Immature natural killer cell (primary cell): ENCODE measurements around the gene TOR1AIP1. TPM values are rescaled to one million over a fixed set of nuclear protein-coding genes. Genes with fewer than 3 reads are reported as not detected.

Experiments used
- DNase-seq, 3 donors: peaks; one replicate each; pipeline ENCODE4 v3.0.0; 2022; ENCODE audit warnings: mixed read lengths in 1 of 3
- H3K27ac Mint-ChIP-seq, 6 donors: one replicate each; pipeline ENCODE4 v1.8.0; 2020; ENCODE audit warnings: mixed read lengths in 6 of 6, mild to moderate bottlenecking in 5 of 6, inconsistent platforms in 4 of 6, moderate library complexity in 3 of 6
- H3K27me3 Mint-ChIP-seq, 3 donors: one replicate each; pipeline ENCODE4 v1.8.0; 2020 to 2021; ENCODE audit warnings: low read depth in 3 of 3, mild to moderate bottlenecking in 3 of 3, mixed read lengths in 3 of 3, moderate library complexity in 3 of 3, inconsistent platforms in 1 of 3
- H3K36me3 Mint-ChIP-seq, 3 donors: one replicate each; pipeline ENCODE4 v1.8.0; 2020; ENCODE audit warnings: mixed read lengths in 3 of 3, inconsistent platforms in 2 of 3, mild to moderate bottlenecking in 2 of 3
- H3K4me1 Mint-ChIP-seq, 2 donors: one replicate each; pipeline ENCODE4 v1.8.0; 2020; ENCODE audit warnings: inconsistent platforms in 2 of 2, mild to moderate bottlenecking in 2 of 2, mixed read lengths in 2 of 2, moderate library complexity in 1 of 2
- H3K4me3 Mint-ChIP-seq, 5 donors: one replicate each; pipeline ENCODE4 v1.8.0; 2020; ENCODE audit warnings: mild to moderate bottlenecking in 5 of 5, mixed read lengths in 5 of 5, inconsistent platforms in 3 of 5, moderate library complexity in 3 of 5
- H3K9me3 Mint-ChIP-seq, 6 donors: one replicate each; pipeline ENCODE4 v1.8.0; 2020; ENCODE audit warnings: mild to moderate bottlenecking in 6 of 6, mixed read lengths in 6 of 6, inconsistent platforms in 4 of 6, moderate library complexity in 3 of 6
- polyA plus RNA-seq, 3 donors: library from polyadenylated mRNA; unstranded; fragments of 300-500 nt; fragmentation: Illumina TruSeq; gene quantifications; one replicate each; pipeline ENCODE4 v1.2.3, GENCODE V29; 2021

TOR1AIP1 gene
- polyA plus RNA-seq, 3 donors from 2014 or later: 68.9 to 96.2 (median 76.3) TPM

DNA sequence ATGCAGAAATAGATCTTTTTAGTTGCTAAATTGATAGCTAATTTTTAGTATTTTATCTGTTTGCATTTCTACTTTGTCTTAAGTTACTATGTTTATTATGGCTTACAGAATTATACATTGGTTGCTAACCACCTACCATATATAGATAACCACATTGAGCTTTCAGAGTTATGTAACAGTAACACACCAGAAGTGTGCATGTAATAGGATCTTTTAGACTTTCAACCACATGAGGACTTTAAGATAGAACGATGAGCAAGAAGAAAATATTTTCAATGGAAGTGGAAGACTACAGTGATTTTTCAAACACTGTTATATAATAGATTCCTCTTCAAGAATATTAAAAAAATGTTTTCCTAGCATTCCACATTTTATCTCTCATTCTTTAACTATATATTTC, 28.8 kb downstream of the TOR1AIP1 start:
- no peaks in the 10 kb centered on the region for H3K9me3 Mint-ChIP-seq
- peaks cover 10 to 25% of the 10 kb centered on the region in 2 donors for H3K4me1 Mint-ChIP-seq
- H3K4me3 Mint-ChIP-seq: no peak overlapping the region
- H3K27ac Mint-ChIP-seq: peak overlapping the region in 3 of 6 donors; percentile 37 to 48 (median 38)
- peaks cover 0 to 1% (median 0%) of the 10 kb centered on the region in 3 donors for H3K27me3 Mint-ChIP-seq
- H3K36me3 Mint-ChIP-seq: peaks cover 18 to 41% (median 20%) of the 10 kb centered on the region in 3 donors
- no peak for DNase-seq

DNA sequence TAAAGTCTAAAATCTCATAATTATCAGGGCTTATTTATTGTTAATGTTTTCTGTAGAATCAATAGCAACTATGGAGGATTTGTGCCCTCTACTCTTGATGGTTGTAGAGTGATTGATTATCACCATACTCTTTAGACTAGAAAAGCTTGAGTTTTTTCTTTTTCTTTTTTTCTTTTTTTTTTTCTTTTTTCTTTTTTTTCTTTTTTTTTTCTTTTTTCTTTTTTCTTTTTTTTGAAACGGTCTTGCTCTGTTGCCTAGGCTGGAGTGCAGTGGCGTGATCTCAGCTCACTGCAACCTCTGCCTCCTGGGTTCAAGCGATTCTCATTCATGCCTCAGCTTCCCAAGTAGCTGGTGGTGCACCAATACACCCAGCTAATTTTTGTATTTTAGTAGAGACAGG, 29.7 kb downstream of the TOR1AIP1 start:
- Mint-ChIP-seq H3K27me3 (peaks cover 0 to 1% (median 0%) of the 10 kb centered on the region in 3 donors), H3K9me3 (no peaks in the 10 kb centered on the region), H3K27ac (peak overlapping the region in 4 of 6 donors; percentile 23 to 53 (median 40)), H3K4me3 (no peak overlapping the region), H3K36me3 (peaks cover 14 to 36% (median 16%) of the 10 kb centered on the region in 3 donors), H3K4me1 (peaks cover 10 to 25% of the 10 kb centered on the region in 2 donors)
- no peak for DNase-seq

DNA sequence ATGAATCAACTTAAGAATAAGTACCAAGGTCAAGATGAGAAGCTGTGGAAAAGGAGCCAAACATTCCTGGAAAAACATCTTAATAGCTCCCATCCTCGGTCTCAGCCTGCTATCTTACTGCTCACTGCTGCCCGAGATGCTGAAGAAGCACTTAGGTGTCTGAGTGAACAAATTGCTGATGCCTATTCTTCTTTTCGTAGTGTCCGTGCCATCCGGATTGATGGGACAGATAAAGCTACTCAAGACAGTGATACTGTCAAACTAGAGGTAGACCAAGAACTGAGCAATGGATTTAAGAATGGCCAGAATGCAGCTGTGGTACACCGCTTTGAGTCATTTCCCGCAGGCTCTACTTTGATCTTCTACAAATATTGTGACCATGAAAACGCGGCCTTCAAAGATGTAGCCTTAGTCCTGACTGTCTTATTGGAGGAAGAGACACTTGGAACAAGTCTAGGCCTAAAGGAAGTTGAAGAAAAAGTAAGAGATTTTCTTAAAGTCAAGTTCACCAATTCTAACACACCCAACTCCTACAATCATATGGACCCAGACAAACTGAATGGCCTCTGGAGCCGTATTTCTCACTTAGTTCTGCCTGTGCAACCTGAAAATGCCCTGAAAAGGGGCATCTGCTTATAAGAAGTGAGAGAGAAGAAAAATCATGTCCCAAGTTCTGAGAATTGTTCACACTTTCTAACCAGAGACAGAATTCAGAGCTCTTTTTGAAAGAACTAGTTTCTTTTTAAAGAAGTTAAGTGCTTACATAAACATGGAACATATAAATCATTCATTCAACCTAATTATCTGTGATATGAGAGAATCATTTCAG, 35.7 kb downstream of the TOR1AIP1 start:
- Mint-ChIP-seq H3K4me1 (peaks cover 24 to 25% of the 10 kb centered on the region in 2 donors), H3K4me3 (peak overlapping the region in 4 of 5 donors; percentile 5 to 54 (median 40)), H3K27me3 (peaks cover 0 to 3% (median 0%) of the 10 kb centered on the region in 3 donors), H3K9me3 (no peaks in the 10 kb centered on the region), H3K36me3 (peaks cover 19 to 34% (median 22%) of the 10 kb centered on the region in 3 donors), H3K27ac (peak overlapping the region; percentile 53 to 84 (median 78))
- DNase-seq: no peak

DNA sequence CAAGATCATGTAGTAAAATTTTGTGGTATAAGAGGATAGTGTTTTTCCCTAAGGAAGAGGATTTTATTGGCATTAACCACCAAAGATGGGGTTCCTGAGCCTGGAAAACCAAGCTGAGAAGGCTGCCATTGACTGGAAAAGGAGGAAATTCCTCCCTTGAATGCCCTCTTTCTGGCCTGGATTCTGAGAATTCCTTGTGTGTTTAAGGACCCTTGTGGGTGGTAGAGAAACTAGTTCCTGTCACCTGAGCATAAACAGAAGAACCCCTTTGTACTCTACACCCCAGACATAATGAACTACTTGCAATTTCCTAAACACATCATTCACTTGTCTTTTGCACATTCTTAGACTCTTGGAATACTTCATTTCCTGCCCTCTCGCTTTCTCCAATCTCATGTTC, 39.4 kb downstream of the TOR1AIP1 start:
- Mint-ChIP-seq H3K27me3 (peaks cover 0 to 3% (median 2%) of the 10 kb centered on the region in 3 donors), H3K4me3 (no peak overlapping the region), H3K36me3 (peaks cover 19 to 23% (median 22%) of the 10 kb centered on the region in 3 donors), H3K9me3 (no peaks in the 10 kb centered on the region), H3K4me1 (peaks cover 24 to 25% of the 10 kb centered on the region in 2 donors), H3K27ac (peak overlapping the region in 4 of 6 donors; percentile 13 to 58 (median 31))
- DNase-seq: no peak

DNA sequence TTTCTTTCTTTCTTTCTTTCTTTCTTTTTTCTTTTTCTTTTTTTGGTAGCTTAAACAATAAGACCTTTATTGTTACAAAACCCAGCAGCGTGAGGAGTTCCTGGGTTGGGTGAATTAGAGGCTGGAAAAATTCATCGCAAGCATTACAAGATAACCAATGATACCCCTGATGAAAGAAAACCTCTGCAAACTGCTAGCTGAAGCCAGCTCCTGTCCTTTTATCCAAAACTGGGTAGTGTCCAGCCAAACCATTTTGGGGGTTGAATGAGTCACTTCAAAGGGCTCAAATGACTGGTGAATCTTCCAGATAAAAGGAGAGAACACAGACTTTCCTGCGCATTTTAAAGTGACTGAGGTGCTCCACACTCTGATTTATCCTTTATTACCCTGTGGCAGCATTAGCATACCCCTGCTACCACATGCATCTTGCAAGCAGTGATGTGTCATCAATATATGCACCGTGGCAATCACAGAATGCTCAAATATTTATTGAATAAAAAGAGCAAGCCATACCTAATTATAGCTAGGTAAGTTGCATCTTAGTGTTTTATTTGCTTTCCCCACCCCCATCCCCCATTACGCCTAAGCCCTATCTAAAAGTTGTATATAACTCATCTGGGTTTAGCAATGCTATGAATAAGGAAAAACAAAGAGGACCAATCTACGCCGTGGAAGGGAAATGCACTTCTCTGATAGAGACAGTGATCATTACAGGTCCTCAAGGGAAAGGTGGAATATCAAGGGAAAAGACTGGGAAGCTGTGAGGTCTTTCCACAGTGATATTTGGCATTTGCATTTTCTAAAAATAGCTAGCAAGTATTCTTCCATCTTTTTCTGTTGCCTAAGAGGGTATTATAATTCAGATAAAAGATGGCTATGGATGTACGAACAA, 40.1 kb downstream of the TOR1AIP1 start:
- Mint-ChIP-seq H3K36me3 (peaks cover 19 to 21% (median 20%) of the 10 kb centered on the region in 3 donors), H3K4me3 (no peak overlapping the region), H3K27ac (peak overlapping the region in 4 of 6 donors; percentile 4 to 39 (median 18)), H3K4me1 (peaks cover 23% of the 10 kb centered on the region in 2 donors), H3K27me3 (peaks cover 0 to 3% (median 2%) of the 10 kb centered on the region in 3 donors), H3K9me3 (no peaks in the 10 kb centered on the region)
- DNase-seq: no peak

DNA sequence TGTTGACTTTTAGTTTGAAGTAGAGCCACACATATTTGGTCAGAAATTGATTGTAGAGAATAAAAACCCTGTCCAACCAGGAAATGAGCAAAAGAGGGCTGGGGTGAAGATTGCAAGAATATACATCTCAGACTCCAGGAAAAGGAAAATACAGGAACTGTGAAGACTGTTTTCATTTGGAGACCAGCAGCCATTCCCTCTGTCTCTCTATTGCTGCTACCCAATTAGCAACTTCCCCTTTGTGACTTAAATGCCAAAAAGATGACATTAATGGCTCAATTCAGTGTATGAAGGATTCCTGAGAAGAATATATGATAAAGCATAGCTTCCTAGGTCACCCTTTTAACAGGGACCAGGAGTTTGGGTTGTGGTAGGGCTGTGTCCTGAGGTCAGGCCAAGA, 40.9 kb downstream of the TOR1AIP1 start:
- DNase-seq: no peak
- peaks cover 12 to 21% (median 13%) of the 10 kb centered on the region in 3 donors for H3K36me3 Mint-ChIP-seq
- no peak overlapping the region for H3K4me3 Mint-ChIP-seq

DNA sequence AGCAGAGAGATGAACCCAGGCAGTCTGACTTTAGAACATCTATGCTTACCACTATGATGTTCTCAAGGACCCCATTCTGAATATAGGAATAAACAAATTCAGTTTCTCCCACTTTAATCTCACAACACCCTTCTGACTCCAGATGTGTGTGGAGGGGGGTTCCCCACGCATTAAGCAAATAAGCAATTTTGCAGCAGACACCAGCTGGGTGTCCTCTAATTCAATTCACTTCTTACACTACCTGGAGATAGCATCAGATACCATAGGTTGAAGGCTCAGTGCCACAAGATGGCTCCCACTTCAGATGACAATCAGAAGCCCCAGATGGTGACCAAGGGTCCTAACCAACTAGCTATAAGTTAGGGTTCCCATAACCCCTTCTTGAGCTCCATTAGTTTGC, 42.2 kb downstream of the TOR1AIP1 start:
- Mint-ChIP-seq H3K27me3 (peaks cover 2 to 3% (median 2%) of the 10 kb centered on the region in 3 donors), H3K4me3 (no peak overlapping the region), H3K4me1 (peaks cover 3 to 5% of the 10 kb centered on the region in 2 donors), H3K36me3 (peaks cover 4 to 12% (median 4%) of the 10 kb centered on the region in 3 donors), H3K27ac (no peak overlapping the region), H3K9me3 (no peaks in the 10 kb centered on the region)
- no peak for DNase-seq

More for the DNA sequence above, 40.9 kb downstream of the TOR1AIP1 start:
- H3K9me3 Mint-ChIP-seq: no peaks in the 10 kb centered on the region
- H3K27me3 Mint-ChIP-seq: peaks cover 2 to 3% (median 2%) of the 10 kb centered on the region in 3 donors
- peaks cover 15% of the 10 kb centered on the region in 2 donors for H3K4me1 Mint-ChIP-seq
- no peak overlapping the region for H3K27ac Mint-ChIP-seq

DNA sequence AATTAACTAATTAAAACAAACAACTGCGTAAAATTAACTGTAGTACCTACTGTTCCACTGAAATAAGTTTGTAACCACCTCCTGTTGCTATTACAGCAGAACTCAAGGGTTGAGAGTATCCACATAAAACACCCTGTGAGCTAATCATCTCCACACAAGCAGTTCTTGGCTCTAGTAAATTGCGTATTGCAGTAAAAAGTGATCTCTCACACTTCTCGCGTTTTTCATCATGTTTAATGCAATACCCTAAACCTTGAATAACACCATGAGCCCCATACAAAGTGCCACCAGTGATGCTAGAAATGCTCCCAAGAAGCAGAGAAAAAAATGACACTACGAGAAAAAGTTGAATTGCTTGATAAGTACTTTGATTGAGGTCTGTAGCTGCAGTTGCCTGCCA, 43.2 kb downstream of the TOR1AIP1 start:
- H3K27me3 Mint-ChIP-seq: peaks cover 2 to 3% (median 2%) of the 10 kb centered on the region in 3 donors
- H3K4me1 Mint-ChIP-seq: no peaks in the 10 kb centered on the region
- no peak overlapping the region for H3K27ac Mint-ChIP-seq
- H3K36me3 Mint-ChIP-seq: peaks cover 0 to 6% (median 0%) of the 10 kb centered on the region in 3 donors
- no peak for DNase-seq
- no peak overlapping the region for H3K4me3 Mint-ChIP-seq
- H3K9me3 Mint-ChIP-seq: no peaks in the 10 kb centered on the region

DNA sequence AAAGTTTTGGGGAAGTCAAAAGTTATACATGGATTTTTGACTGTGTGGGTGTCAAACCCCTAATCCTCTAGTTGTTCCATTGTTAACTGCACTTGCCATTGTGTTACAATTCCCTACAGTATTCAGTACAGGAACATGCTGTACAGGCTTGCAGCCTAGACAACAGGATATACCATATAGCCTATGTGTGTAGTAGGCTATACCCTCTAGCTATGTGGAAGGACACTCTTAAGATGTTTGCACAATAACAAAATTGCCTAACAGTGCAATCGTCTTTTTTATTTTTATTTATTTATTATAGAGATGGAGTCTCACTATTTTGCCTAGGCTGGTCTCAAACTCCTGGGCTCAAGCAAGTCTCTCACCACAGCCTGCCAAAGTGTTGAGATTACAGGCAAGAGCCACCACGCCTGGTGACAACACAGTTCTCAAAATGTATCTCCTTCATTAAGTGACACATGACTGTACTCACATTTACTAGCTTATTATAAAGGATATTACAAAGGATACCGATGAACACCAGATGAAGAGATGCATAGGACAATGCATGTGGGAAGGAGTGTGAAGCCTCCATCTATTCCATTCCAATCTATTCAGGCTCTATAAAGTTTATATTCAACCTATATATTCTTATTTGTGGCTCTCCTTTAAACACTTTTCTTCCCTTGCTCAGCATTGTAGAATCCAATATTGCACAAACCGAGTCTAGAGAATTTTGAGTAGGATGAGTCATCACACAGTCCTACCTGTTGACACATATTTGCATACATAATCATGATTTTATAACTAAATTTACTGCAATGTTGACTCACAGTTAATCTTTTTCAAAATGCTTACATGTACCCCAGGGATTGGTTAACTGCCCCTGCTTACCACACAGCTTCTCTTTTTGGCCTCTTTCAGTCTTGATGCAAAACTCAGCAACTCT, 44.1 kb downstream of the TOR1AIP1 start:
- peaks cover 0 to 4% (median 0%) of the 10 kb centered on the region in 3 donors for H3K36me3 Mint-ChIP-seq
- no peak for DNase-seq
- no peak overlapping the region for H3K27ac Mint-ChIP-seq
- no peak overlapping the region for H3K4me3 Mint-ChIP-seq
- H3K9me3 Mint-ChIP-seq: no peaks in the 10 kb centered on the region
- peaks cover 2 to 3% (median 2%) of the 10 kb centered on the region in 3 donors for H3K27me3 Mint-ChIP-seq
- H3K4me1 Mint-ChIP-seq: no peaks in the 10 kb centered on the region

DNA sequence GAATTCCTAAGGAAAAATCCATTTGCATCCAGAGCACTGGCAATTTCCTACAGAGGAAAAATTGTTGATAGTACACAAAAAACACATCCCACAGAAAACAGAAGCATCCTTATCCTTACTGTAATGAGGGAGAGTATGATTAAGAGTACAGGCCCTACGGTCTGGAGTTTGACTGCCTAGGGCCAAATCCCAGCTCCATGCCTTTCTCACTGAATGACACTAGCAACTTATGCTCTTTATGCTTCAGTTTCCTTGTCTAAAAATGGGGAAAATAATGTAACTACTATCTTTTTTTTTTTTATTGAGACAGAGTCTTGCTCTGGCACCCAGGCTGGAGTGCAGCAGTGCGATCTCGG, 44.7 kb downstream of the TOR1AIP1 start:
- Mint-ChIP-seq H3K9me3 (no peaks in the 10 kb centered on the region), H3K4me1 (no peaks in the 10 kb centered on the region), H3K36me3 (peaks cover 0 to 4% (median 0%) of the 10 kb centered on the region in 3 donors), H3K27ac (no peak overlapping the region), H3K27me3 (peaks cover under 1 to 3% (median 2%) of the 10 kb centered on the region in 3 donors), H3K4me3 (no peak overlapping the region)
- DNase-seq: no peak

DNA sequence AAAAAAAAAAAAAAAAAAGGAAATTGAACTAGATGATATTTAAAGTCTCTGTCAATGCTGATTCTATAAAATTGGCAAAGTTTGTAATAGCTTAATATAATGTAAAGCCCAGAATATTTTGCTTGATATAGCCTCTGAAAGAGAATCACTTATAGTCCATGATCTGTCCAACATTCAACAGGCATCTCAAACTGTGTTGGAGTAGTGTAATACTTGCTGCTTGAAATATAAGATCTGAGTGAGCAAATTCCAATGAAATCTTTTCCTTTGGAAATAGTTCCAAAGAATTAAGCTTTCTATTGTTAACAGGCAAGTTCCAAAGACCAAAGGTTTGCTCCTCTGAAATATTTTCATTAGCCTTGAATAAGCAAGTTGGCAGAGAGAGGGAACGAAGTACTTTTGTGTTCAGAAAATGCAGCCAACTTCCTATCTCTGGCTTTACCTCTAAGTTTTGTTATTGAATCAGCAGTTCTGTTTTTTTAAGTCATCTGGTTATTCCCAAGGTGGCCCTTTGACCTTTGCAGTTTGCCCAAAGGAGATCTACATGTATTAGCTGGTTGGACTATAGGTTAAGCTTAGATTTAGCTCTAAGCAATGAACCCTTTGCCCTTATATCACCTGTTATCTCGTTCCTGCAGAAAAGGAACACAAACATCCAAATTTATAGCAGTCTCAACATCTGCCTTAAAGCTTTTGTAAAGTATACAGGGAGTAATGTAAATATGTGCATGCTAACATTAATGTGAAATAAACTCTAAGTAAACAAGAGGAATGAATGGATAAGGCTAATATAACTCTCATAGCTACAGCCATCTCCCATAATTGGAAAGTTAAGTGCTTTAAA, 48.1 kb downstream of the TOR1AIP1 start:
- no peaks in the 10 kb centered on the region for H3K4me1 Mint-ChIP-seq
- DNase-seq: no peak

DNA sequence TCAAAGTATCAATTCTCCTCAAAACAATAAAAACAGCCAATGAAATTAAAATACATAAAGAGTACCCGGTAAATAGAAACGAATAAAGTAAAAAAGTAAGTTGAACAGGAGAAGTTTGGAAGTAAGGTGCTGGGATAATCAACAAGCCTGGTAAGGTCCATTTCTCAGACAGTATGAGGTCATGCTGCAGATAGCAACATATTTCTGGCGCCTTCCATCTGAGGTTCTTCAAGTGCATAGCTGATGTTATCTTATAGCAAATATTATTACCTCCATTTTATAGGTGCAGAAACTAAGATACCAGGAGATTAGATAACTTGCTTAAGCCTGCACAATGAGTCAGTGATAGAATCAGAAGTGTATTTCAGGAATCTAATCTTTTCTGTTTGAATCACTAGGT, 48.8 kb downstream of the TOR1AIP1 start:
- Mint-ChIP-seq H3K4me3 (no peak overlapping the region), H3K36me3 (peaks cover 0 to 4% (median 0%) of the 10 kb centered on the region in 3 donors), H3K4me1 (no peaks in the 10 kb centered on the region), H3K27ac (no peak overlapping the region), H3K27me3 (peaks cover 0 to 3% (median 2%) of the 10 kb centered on the region in 3 donors), H3K9me3 (no peaks in the 10 kb centered on the region)
- no peak for DNase-seq

More for the DNA sequence above, 48.1 kb downstream of the TOR1AIP1 start:
- H3K4me3 Mint-ChIP-seq: no peak overlapping the region
- H3K9me3 Mint-ChIP-seq: no peaks in the 10 kb centered on the region
- H3K27me3 Mint-ChIP-seq: peaks cover 2 to 3% (median 3%) of the 10 kb centered on the region in 3 donors
- H3K27ac Mint-ChIP-seq: no peak overlapping the region
- peaks cover 0 to 4% (median 0%) of the 10 kb centered on the region in 3 donors for H3K36me3 Mint-ChIP-seq
